Liver (tissue), 9 donors: ENCODE measurements around the gene CCBE1. TPM values are rescaled to one million over a fixed set of nuclear protein-coding genes. Genes with fewer than 3 reads are reported as not detected.

Experiments
- DNase-seq: peaks from one replicate; pipeline ENCODE4 v3.0.0-alpha.2; 2017; ENCODE audit warnings: low spot score
- H3K27ac ChIP-seq, 2 donors: one replicate each; pipeline ENCODE4 v1.7.0; 2013; ENCODE audit warnings: inconsistent platforms in 2 of 2, low read length in 2 of 2, control low read depth in 1 of 2, low read depth in 1 of 2, mild to moderate bottlenecking in 1 of 2
- H3K27me3 ChIP-seq, 4 donors: one replicate each; pipeline versions ENCODE4 v1.6.1 to v1.7.0; 2013; ENCODE audit warnings: low read length in 3 of 4, inconsistent platforms in 1 of 4, mild to moderate bottlenecking in 1 of 4, moderate library complexity in 1 of 4; ENCODE audit not compliant: control insufficient read depth in 4 of 4, insufficient read depth in 4 of 4
- H3K36me3 ChIP-seq, 4 donors: one replicate each; pipeline versions ENCODE4 v1.6.1 to v1.7.0; 2013; ENCODE audit warnings: low read length in 3 of 4, mild to moderate bottlenecking in 3 of 4, low read depth in 1 of 4, moderate library complexity in 1 of 4; ENCODE audit not compliant: control insufficient read depth in 4 of 4, insufficient read depth in 3 of 4
- H3K4me1 ChIP-seq, 4 donors: one replicate each; pipeline versions ENCODE4 v1.6.1 to v1.7.0; 2013; ENCODE audit warnings: low read length in 3 of 4, mild to moderate bottlenecking in 3 of 4, moderate library complexity in 1 of 4; ENCODE audit not compliant: control insufficient read depth in 4 of 4, insufficient read depth in 4 of 4
- H3K4me3 ChIP-seq, 3 donors: one replicate each; pipeline versions ENCODE4 v1.6.1 to v1.7.0; 2013; ENCODE audit warnings: low read length in 3 of 3, control low read depth in 1 of 3, low read depth in 1 of 3, mild to moderate bottlenecking in 1 of 3
- H3K9ac ChIP-seq, 2 donors: one replicate each; pipeline ENCODE4 v1.7.0; 2013; ENCODE audit warnings: low read length in 2 of 2, mild to moderate bottlenecking in 2 of 2, moderate library complexity in 2 of 2, control low read depth in 1 of 2, low read depth in 1 of 2
- H3K9me3 ChIP-seq, 4 donors: one replicate each; pipeline versions ENCODE4 v1.6.1 to v1.7.0; 2013; ENCODE audit warnings: low read length in 3 of 4; ENCODE audit not compliant: control insufficient read depth in 4 of 4
- ATF3 ChIP-seq: IDR thresholded peaks from 2 replicates; pipeline ENCODE4 v1.6.1; 2016; ENCODE audit warnings: antibody characterized with exemption
- CTCF ChIP-seq: fragments of 150-350 bp; IDR thresholded peaks from 2 replicates; pipeline ENCODE4 v1.5.1; 2017; ENCODE audit warnings: improper control_type of control experiment, low read depth, low read length; ENCODE audit not compliant: missing input control
- EGR1 ChIP-seq, 2 donors: IDR thresholded peaks; 2 replicates each; pipeline ENCODE4 v1.6.1; 2016 to 2018; ENCODE audit warnings: antibody characterized with exemption in 2 of 2, low read depth in 2 of 2
- FOXA1 ChIP-seq: IDR thresholded peaks from 2 replicates; pipeline ENCODE4 v1.6.1; 2016; ENCODE audit warnings: antibody characterized with exemption
- FOXA2 ChIP-seq: IDR thresholded peaks from 2 replicates; pipeline ENCODE4 v1.6.1; 2016; ENCODE audit warnings: antibody characterized with exemption
- GABPA ChIP-seq, 2 donors: IDR thresholded peaks in 1 of 2; conservative IDR thresholded peaks in 1 of 2; 2 replicates each; pipeline ENCODE4 v1.6.1; 2016; ENCODE audit warnings: antibody characterized with exemption in 2 of 2, mild to moderate bottlenecking in 1 of 2, moderate library complexity in 1 of 2
- HNF4A ChIP-seq, 2 donors: conservative IDR thresholded peaks; 2 replicates each; pipeline ENCODE4 v1.6.1; 2016; ENCODE audit warnings: antibody characterized with exemption in 2 of 2, mild to moderate bottlenecking in 2 of 2
- HNF4G ChIP-seq: IDR thresholded peaks from 2 replicates; pipeline ENCODE4 v1.6.1; 2016; ENCODE audit warnings: antibody characterized with exemption
- JUND ChIP-seq, 2 donors: IDR thresholded peaks; 2 replicates each; pipeline ENCODE4 v1.6.1; 2016; ENCODE audit warnings: antibody characterized with exemption in 2 of 2
- MAX ChIP-seq: IDR thresholded peaks from 2 replicates; pipeline ENCODE4 v1.6.1; 2016; ENCODE audit warnings: antibody characterized with exemption
- NR2F2 ChIP-seq: IDR thresholded peaks from 2 replicates; pipeline ENCODE4 v1.6.1; 2016; ENCODE audit warnings: antibody characterized with exemption
- RAD21 ChIP-seq, 2 donors: IDR thresholded peaks; 2 replicates each; pipeline ENCODE4 v1.6.1; 2016; ENCODE audit warnings: antibody characterized with exemption in 2 of 2, mild to moderate bottlenecking in 2 of 2
- REST ChIP-seq: IDR thresholded peaks from 2 replicates; pipeline ENCODE4 v1.6.1; 2016; ENCODE audit warnings: antibody characterized with exemption, mild to moderate bottlenecking
- RXRA ChIP-seq, 2 donors: IDR thresholded peaks; 2 replicates each; pipeline ENCODE4 v1.6.1; 2017 to 2018; ENCODE audit warnings: antibody characterized with exemption in 2 of 2, mild to moderate bottlenecking in 1 of 2
- SP1 ChIP-seq: IDR thresholded peaks from 2 replicates; pipeline ENCODE4 v1.6.1; 2018; ENCODE audit warnings: antibody characterized with exemption, mild to moderate bottlenecking
- TAF1 ChIP-seq: conservative IDR thresholded peaks from 2 replicates; pipeline ENCODE4 v1.6.1; 2016; ENCODE audit warnings: antibody characterized with exemption, mild to moderate bottlenecking
- YY1 ChIP-seq: IDR thresholded peaks from 2 replicates; pipeline ENCODE4 v1.6.1; 2016; ENCODE audit warnings: antibody characterized with exemption, mild to moderate bottlenecking
- ZBTB33 ChIP-seq: IDR thresholded peaks from 2 replicates; pipeline ENCODE4 v1.6.1; 2016; ENCODE audit warnings: antibody characterized with exemption
- WGBS: extraction: QIAGEN DNeasy Blood & Tissue Kit; methylation state at CpG from one replicate; pipeline ENCODE4 v1.1.7; 2013; 5-methylcytosine and 5-hydroxymethylcytosine counted together
- polyA plus RNA-seq, 2 donors: library from polyadenylated mRNA; stranded (reverse) in 1 of 2; unstranded in 1 of 2; fragments of 200-250 nt in 1 of 2; fragments of >200 nt in 1 of 2; fragmentation: Nextera tagmentation in 1 of 2; extraction: Ambion mirVana in 1 of 2; gene quantifications; one replicate each; pipeline versions ENCODE4 v1.2.1 to v1.2.3, GENCODE V29; 2013 to 2015
- total RNA-seq, 2 donors: library from RNA; depleted of rRNA; stranded (reverse); fragments of >200 nt; gene quantifications; one replicate each; pipeline ENCODE4 v1.2.3, GENCODE V29; 2014
- donor health status: healthy.
- donor health status: healthy.
- donor health status: healthy.
- donor health status: healthy.
- donor health status: healthy.

CCBE1 gene
- total and polyA plus RNA-seq, 4 donors, result 1.8 to 2.6 (median 2.2) TPM

GRCh38 chr18:59385191-59385590 is 312.0 kb downstream of the CCBE1 start:
- WGBS, result 78% methylated on average over 4 of the region's 4 CpGs
- no peak for DNase-seq
- no peak overlapping the region for H3K9ac ChIP-seq
- no peak for TF ChIP-seq RAD21 (IDR thresholded peaks at IDR 0.05)
- no peak for TF ChIP-seq ZBTB33
- TF ChIP-seq EGR1 (IDR thresholded peaks at IDR 0.05; ENCODE audit: low read depth in 2 of 2), result no peak
- no peak for TF ChIP-seq GABPA (IDR thresholded peaks at IDR 0.05 in 1 of 2, conservative IDR thresholded peaks at IDR 0.05 in 1 of 2)
- TF ChIP-seq CTCF, result no peak
- TF ChIP-seq RXRA (IDR thresholded peaks at IDR 0.05), result no peak
- TF ChIP-seq ATF3, result no peak
- no peak for TF ChIP-seq JUND (IDR thresholded peaks at IDR 0.05)
- no peak for TF ChIP-seq HNF4G
- TF ChIP-seq REST, result no peak
- TF ChIP-seq TAF1, result no peak
- no peak for TF ChIP-seq HNF4A (conservative IDR thresholded peaks at IDR 0.05)
- no peak for TF ChIP-seq YY1
- TF ChIP-seq NR2F2, result no peak
- TF ChIP-seq FOXA2, result no peak
- no peak for TF ChIP-seq MAX
- no peak for TF ChIP-seq FOXA1
- no peak for TF ChIP-seq SP1
- peaks cover 0 to 4% (median 0%) of the 10 kb centered on the region in 4 donors for H3K27me3 ChIP-seq
- no peaks in the 10 kb centered on the region for H3K36me3 ChIP-seq
- H3K4me3 ChIP-seq, result no peak overlapping the region
- H3K4me1 ChIP-seq, result no peaks in the 10 kb centered on the region
- no peaks in the 10 kb centered on the region for H3K9me3 ChIP-seq
- no peak overlapping the region for H3K27ac ChIP-seq
